ENCODE measurements around the gene TPBG. TPM values are rescaled to one million over a fixed set of nuclear protein-coding genes. Genes with fewer than 3 reads are reported as not detected.

The TPBG gene
- total and polyA plus RNA-seq, 2 of the 4 experiments (the other 2 are of a cell fraction), result 19.7 to 71.7 TPM

DNA sequence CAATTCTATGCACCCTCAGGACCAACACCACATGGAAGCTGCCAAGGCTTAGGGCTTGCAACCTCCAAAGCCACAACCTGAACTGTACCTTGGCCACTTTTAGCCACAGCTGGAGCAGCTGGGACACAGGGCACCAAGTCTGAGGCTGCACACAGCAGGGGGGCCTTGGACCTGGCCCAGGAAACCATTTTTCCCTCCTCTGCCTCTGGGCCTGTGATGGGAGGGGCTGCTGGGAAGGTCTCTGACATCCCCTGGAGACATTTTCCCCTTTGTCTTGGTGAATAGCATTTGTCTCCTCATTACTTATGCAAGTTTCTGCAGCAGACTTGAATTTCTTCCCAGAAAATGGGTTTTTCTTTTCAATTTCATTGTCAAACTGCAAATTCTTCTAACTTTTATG, 13.0 kb downstream of the TPBG start:
- Histone ChIP-seq H2BK20ac (ENCODE audit: low read depth, low read length) (no peak overlapping the region), H3K9me1 (ENCODE audit: insufficient read depth, low read length) (0 out of 2 replicates have a peak, but pooled peaks cover 7% of the 10 kb centered on the region), H3K56ac (ENCODE audit: extremely low read depth, insufficient read depth, low read length) (no peak overlapping the region), H3K36me3 (ENCODE audit: control insufficient read depth, insufficient read depth, low read length) (no peaks in the 10 kb centered on the region), H3K23ac (ENCODE audit: low read depth, low read length) (no peak overlapping the region), H3K4me1 (ENCODE audit: control insufficient read depth, insufficient read depth, low read length) (peaks cover 8% of the 10 kb centered on the region), H3K18ac (ENCODE audit: low read depth, low read length) (no peak overlapping the region), H3K4me2 (ENCODE audit: low read depth, low read length) (no peak overlapping the region), H3K79me1 (ENCODE audit: low read depth in 1 of 2, low read length in 2 of 2) (peaks cover 4 to 30% of the 10 kb centered on the region in 2 experiments), H3K14ac (replicated peaks; ENCODE audit: low read depth, low read length) (no peak overlapping the region), H4K8ac (ENCODE audit: low read depth in 2 of 2, low read length in 2 of 2) (no peak overlapping the region), H4K20me1 (ENCODE audit: insufficient read depth, low read length) (no peaks in the 10 kb centered on the region), H3K27me3 (ENCODE audit: control insufficient read depth, insufficient read depth, low read length) (no peaks in the 10 kb centered on the region), H4K91ac (ENCODE audit: insufficient read depth, low read depth, low read length) (no peak overlapping the region), H2AK9ac (replicated peaks; ENCODE audit: low read depth, low read length, poor library complexity) (no peak overlapping the region), H3K4ac (ENCODE audit: low read depth, low read length) (no peak overlapping the region), H2AK5ac (ENCODE audit: low read depth, low read length) (no peak overlapping the region), H2BK120ac (ENCODE audit: low read depth, low read length) (no peak overlapping the region), H2BK15ac (ENCODE audit: low read depth, low read length) (no peak overlapping the region), H4K5ac (ENCODE audit: low read depth, low read length) (no peak overlapping the region), H3K4me3 (ENCODE audit: insufficient read depth, low read depth, low read length) (no peak overlapping the region), H2AFZ (replicated peaks; ENCODE audit: low read length, poor library complexity) (no peak overlapping the region), H2BK5ac (ENCODE audit: low read depth, low read length, poor library complexity, severe bottlenecking) (no peak overlapping the region), H3K9ac (ENCODE audit: low read depth, low read length) (no peak overlapping the region), H3K9me3 (ENCODE audit: control insufficient read depth, insufficient read depth, low read length) (no peaks in the 10 kb centered on the region), H3K27ac (ENCODE audit: insufficient read depth, low read length) (no peak overlapping the region)
- dilution Hi-C loops (cut with HindIII; ENCODE audit: low sequenced_read_pairs, unreplicated experiment) (no loop called here), intact Hi-C loops (cut with micrococcal nuclease) (no loop called here), in situ Hi-C loops (cut with MboI; ENCODE audit: low sequenced_read_pairs) (no loop called here)
- BruUV-seq (replicated peaks), result no TSS peak
- ChIA-PET CTCF (no interaction called here), POLR2A (ENCODE audit: unreplicated experiment) (no interaction called here)
- no peak for ATAC-seq (ENCODE audit: low read depth)
- DNase-seq, result no peak
- no peak for TF ChIP-seq BHLHE40 (IDR thresholded peaks at IDR 0.05; ENCODE audit: low read depth, low read length)
- TF ChIP-seq CTCF (conservative IDR thresholded peaks at IDR 0.05; ENCODE audit: low read depth, low read length), result no peak
- TF ChIP-seq MAZ (IDR thresholded peaks at IDR 0.05; ENCODE audit: borderline replicate concordance, low read depth, low read length), result no peak
- TF ChIP-seq NFE2L2 (IDR thresholded peaks at IDR 0.05; ENCODE audit: low read depth, low read length), result no peak
- TF ChIP-seq RCOR1 (IDR thresholded peaks at IDR 0.05; ENCODE audit: insufficient replicate concordance, low read length), result no peak
- no peak for TF ChIP-seq SMC3 (IDR thresholded peaks at IDR 0.05; ENCODE audit: low read depth, low read length)
